Right lobe of liver (tissue), 6 donors: ENCODE results near the gene CETN1. TPM values are rescaled to one million over a fixed set of nuclear protein-coding genes. Genes with fewer than 3 reads are reported as not detected.

Experiments
- ATAC-seq, 4 donors: fragments of 200-7000 bp; cut with Tn5 transposase; one replicate each; pipeline ENCODE4 v1.9.1; 2020; ENCODE audit warnings: mild to moderate bottlenecking in 4 of 4, moderate library complexity in 4 of 4
- DNase-seq, 3 donors: peaks; one replicate each; pipeline ENCODE4 v3.0.0-alpha.2; 2020
- H3K27ac ChIP-seq, 3 donors: fragments of 200-600 bp; one replicate each; pipeline ENCODE4 v1.8.0; 2022
- H3K27me3 ChIP-seq, 2 donors: fragments of 200-600 bp; one replicate each; pipeline ENCODE4 v1.8.0; 2022
- H3K36me3 ChIP-seq, 4 donors: fragments of 200-600 bp; sonication (generic) in 1 of 4; one replicate each; pipeline versions ENCODE4 v1.5.1 to v1.8.0; 2017 to 2022; ENCODE audit warnings: control low read depth in 1 of 4
- H3K4me1 ChIP-seq, 4 donors: fragments of 200-600 bp; sonication (generic) in 1 of 4; one replicate each; pipeline versions ENCODE4 v1.5.1 to v1.8.0; 2017 to 2022; ENCODE audit warnings: control low read depth in 1 of 4
- H3K4me3 ChIP-seq, 3 donors: fragments of 200-600 bp; one replicate each; pipeline ENCODE4 v1.8.0; 2022
- H3K9me3 ChIP-seq, 4 donors: fragments of 200-600 bp; sonication (generic) in 1 of 4; one replicate each; pipeline versions ENCODE4 v1.5.1 to v1.8.0; 2017 to 2022; ENCODE audit warnings: control low read depth in 1 of 4
- CTCF ChIP-seq, 4 donors: fragments of 200-600 bp in 3 of 4; fragments of 450-650 bp in 1 of 4; IDR thresholded peaks; one replicate each; pipeline versions ENCODE4 v1.5.1 to v1.8.0; 2016 to 2022; ENCODE audit warnings: antibody characterized with exemption in 4 of 4, mild to moderate bottlenecking in 2 of 4
- POLR2A ChIP-seq: fragments of 450-650 bp; IDR thresholded peaks from one replicate; pipeline ENCODE4 v1.6.1; 2017; ENCODE audit warnings: antibody characterized with exemption, mild to moderate bottlenecking
- WGBS: methylation state at CpG from one replicate; pipeline ENCODE4 v1.1.6; 2018; ENCODE audit warnings: low coverage, low lambda C conversion rate; ENCODE audit not compliant: insufficient coverage; ENCODE audit errors: missing lambda C conversion rate; 5-methylcytosine and 5-hydroxymethylcytosine counted together
- intact Hi-C, 2 donors: fragments of 100-400 bp; cut with DNase I; formaldehyde crosslinking; loops; one replicate each; pipeline versions ENCODE4 v1.11.2 to v1.14.1; 2022
- total RNA-seq, 6 experiments: library from RNA; depleted of rRNA in 2 of 6; stranded (reverse); fragments of >200 nt in 2 of 6; fragmentation: NEBNext Ultra II Directional in 3 of 6; extraction: Animal tissue kit (Norgen Biotek cat#: 25700) in 3 of 6; gene quantifications; one replicate each; pipeline versions ENCODE4 v1.1.0 to v1.2.4, GENCODE V29; 2016 to 2023
- donor health status: DM: no; HTN: yes; CAD: no.
- donor health status: DM: no; HTN: no; CAD: no.
- donor health status: DM: no; HTN: no; CAD: no.
- donor health status: DM: no; HTN: yes; CAD: no.
- donor health status: DM: no; HTN: yes; CAD: no.

CETN1 gene
- total RNA-seq, 6 experiments from 2014 or later = not detected

GRCh38 chr18:618618-619017 is 38.4 kb downstream of the CETN1 start:
- 70% methylated on average over 5 of the region's 5 CpGs for WGBS

GRCh38 chr18:621291-622043 is 41.3 kb downstream of the CETN1 start:
- Histone ChIP-seq H3K9me3 (no peaks in the 10 kb centered on the region), H3K4me1 (no peaks in the 10 kb centered on the region), H3K36me3 (no peaks in the 10 kb centered on the region), H3K4me3 (no peak overlapping the region), H3K27me3 (no peaks in the 10 kb centered on the region), H3K27ac (no peak overlapping the region)
- 33% methylated on average over 7 of the region's 7 CpGs for WGBS
- DNase-seq (no peak), ATAC-seq (no peak)
- TF ChIP-seq POLR2A = no peak
- TF ChIP-seq CTCF (IDR thresholded peaks at IDR 0.05) = no peak
- intact Hi-C loops = no loop called here

More at GRCh38 chr18:618618-619017, 38.4 kb downstream of the CETN1 start:
- DNase-seq = no peak
- H3K36me3 ChIP-seq = no peaks in the 10 kb centered on the region
- no peaks in the 10 kb centered on the region for H3K4me1 ChIP-seq
- no peaks in the 10 kb centered on the region for H3K27me3 ChIP-seq
- H3K4me3 ChIP-seq = no peak overlapping the region
- no peak for ATAC-seq
- H3K9me3 ChIP-seq = no peaks in the 10 kb centered on the region
- no peak for TF ChIP-seq CTCF (IDR thresholded peaks at IDR 0.05)
- no peak overlapping the region for H3K27ac ChIP-seq
- intact Hi-C loops = no loop called here

- ATAC-seq (no peak), DNase-seq (no peak)
- H3K36me3 ChIP-seq = no peaks in the 10 kb centered on the region
- no peaks in the 10 kb centered on the region for H3K27me3 ChIP-seq
- 57% methylated on average over 6 of the region's 6 CpGs for WGBS
- no peaks in the 10 kb centered on the region for H3K4me1 ChIP-seq
- H3K27ac ChIP-seq = no peak overlapping the region
- intact Hi-C loops = no loop called here
- TF ChIP-seq POLR2A = no peak
- no peak overlapping the region for H3K4me3 ChIP-seq
- H3K9me3 ChIP-seq = no peaks in the 10 kb centered on the region
Measured at GRCh38 chr18:622289-622688, 42.1 kb downstream of the CETN1 start.

GRCh38 chr18:623761-624620 is 43.8 kb downstream of the CETN1 start:
- ATAC-seq = peak; percentile 96 to 98 (median 96)
- Histone ChIP-seq H3K9me3 (no peaks in the 10 kb centered on the region), H3K27me3 (no peaks in the 10 kb centered on the region), H3K4me3 (no peak overlapping the region), H3K27ac (no peak overlapping the region), H3K4me1 (no peaks in the 10 kb centered on the region), H3K36me3 (no peaks in the 10 kb centered on the region)
- intact Hi-C loops = no loop called here
- TF ChIP-seq CTCF (IDR thresholded peaks at IDR 0.05) (peak; percentile 34 to 82 (median 82)), POLR2A (no peak)
- 28% methylated on average over 10 of the region's 11 CpGs for WGBS
- peak; percentile 67 to 74 (median 68) for DNase-seq

GRCh38 chr18:627231-627630 is 47.1 kb downstream of the CETN1 start:
- H3K4me1 ChIP-seq = no peaks in the 10 kb centered on the region
- no peaks in the 10 kb centered on the region for H3K36me3 ChIP-seq
- intact Hi-C loops = loop anchor here in 1 of 2 donors (5.0 kb wide), 1 partner anchor 205 kb away; no protein-coding TSS in a partner anchor
- no peak overlapping the region for H3K27ac ChIP-seq
- TF ChIP-seq CTCF (IDR thresholded peaks at IDR 0.05) = no peak
- 53% methylated on average over 2 of the region's 2 CpGs for WGBS
- DNase-seq (no peak), ATAC-seq (no peak)
- no peak overlapping the region for H3K4me3 ChIP-seq
- no peaks in the 10 kb centered on the region for H3K9me3 ChIP-seq
- no peaks in the 10 kb centered on the region for H3K27me3 ChIP-seq
